ENCODE results near the gene AHRR. TPM values are rescaled to one million over a fixed set of nuclear protein-coding genes. Genes with fewer than 3 reads are reported as not detected.

Gene AHRR
- total RNA-seq, 1 donor from 2014 or later = 0.29 TPM

DNA sequence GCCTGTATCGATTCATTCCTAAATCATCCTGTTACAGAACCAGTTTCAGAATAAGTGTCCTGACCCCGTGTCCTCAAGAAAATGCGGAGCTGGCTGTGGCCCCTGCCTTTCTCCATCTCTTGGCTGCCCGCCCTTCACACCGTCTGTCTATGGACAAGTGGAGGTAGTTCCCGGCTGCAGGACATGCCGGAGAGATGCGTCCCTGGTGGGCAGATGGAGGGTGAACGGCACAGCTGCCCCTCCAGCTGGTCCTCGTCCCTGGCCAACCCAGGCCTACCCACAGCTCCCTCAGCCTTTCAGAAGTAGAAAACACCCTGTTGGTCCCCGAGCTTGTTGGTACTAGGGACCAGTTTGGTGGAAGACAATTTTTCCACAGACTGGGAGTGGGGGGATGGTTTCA, 106.7 kb downstream of the AHRR start:
- TF ChIP-seq, protein P1, sequence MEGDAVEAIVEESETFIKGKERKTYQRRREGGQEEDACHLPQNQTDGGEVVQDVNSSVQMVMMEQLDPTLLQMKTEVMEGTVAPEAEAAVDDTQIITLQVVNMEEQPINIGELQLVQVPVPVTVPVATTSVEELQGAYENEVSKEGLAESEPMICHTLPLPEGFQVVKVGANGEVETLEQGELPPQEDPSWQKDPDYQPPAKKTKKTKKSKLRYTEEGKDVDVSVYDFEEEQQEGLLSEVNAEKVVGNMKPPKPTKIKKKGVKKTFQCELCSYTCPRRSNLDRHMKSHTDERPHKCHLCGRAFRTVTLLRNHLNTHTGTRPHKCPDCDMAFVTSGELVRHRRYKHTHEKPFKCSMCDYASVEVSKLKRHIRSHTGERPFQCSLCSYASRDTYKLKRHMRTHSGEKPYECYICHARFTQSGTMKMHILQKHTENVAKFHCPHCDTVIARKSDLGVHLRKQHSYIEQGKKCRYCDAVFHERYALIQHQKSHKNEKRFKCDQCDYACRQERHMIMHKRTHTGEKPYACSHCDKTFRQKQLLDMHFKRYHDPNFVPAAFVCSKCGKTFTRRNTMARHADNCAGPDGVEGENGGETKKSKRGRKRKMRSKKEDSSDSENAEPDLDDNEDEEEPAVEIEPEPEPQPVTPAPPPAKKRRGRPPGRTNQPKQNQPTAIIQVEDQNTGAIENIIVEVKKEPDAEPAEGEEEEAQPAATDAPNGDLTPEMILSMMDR (conservative IDR thresholded peaks at IDR 0.05; ENCODE audit: low read depth, low read length) = no peak
- no peak for DNase-seq (ENCODE audit: low read depth)
- H3K4me3 ChIP-seq (ENCODE audit: low read depth, low read length) = no peak overlapping the region

DNA sequence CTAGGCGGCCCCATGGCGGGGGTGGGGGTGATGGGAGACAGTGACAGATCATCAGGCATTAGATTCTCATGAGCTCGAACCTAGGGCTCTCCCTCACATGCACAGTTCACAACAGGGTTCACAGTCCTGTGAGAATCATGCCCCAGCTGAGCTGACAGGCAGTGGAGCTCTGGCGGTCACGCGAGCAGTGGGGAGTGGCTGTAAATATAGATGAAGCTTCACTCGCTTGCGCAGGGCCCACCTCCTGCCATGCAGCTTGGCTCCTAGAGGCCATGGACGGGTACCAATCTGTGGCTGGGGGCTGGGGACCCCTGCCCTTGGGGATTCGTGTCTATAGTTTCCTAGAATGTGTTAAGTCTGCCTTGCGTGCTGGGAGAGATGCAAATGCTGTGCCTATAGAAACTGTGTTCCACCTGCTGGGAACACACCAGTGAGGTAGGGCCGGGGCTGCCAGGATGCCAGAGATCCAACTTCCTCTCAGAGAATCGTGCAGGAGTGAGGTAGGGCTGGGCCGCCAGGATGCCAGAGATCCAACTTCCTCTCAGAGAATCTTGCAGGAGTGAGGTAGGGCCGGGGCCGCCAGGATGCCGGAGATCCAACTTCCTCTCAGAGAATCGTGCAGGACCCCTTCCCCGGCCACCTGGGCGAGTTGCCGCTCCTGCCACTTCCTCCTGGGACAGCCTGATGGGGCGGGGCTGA, 107.4 kb downstream of the AHRR start:
- H3K4me3 ChIP-seq (ENCODE audit: low read depth, low read length) = no peak overlapping the region
- no peak for DNase-seq (ENCODE audit: low read depth)
- TF ChIP-seq, protein P1 (conservative IDR thresholded peaks at IDR 0.05; ENCODE audit: low read depth, low read length) = no peak

DNA sequence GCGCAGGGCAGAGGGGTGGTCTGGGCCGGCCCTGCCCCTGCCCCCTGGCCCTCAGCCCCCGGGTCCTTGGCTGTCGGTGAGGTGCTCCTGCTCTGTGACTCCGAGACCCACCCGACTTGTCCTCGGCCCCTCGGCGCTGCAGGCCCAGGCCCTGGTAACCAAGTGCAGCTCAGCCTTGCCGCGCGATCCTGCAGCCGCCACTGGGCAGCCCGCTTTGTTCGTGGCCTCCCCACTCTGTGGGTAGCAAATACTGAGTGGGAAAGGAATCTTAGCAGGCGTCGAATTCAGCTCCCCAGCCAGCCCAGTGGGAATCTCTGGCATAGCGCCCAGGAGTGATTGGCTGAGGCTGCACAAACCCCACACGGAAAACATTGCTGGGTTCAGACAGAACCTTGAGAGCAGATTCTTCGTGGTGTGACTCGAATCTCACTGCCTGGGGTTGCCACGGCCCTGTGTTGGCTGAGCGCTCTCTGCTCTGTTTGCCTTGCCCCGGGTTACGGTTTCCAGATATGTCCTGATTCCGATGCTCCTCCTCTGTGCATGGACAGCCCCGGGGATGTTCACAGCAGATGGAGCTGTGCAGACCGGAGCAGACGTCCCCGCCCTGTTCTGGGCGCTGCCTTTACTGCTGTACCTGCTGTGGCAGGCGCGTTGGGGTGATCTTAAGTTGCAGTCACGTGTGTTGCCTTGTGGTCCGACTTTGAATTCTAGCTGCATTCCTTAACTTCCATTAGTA, 108.1 kb downstream of the AHRR start:
- H3K4me3 ChIP-seq (ENCODE audit: low read depth, low read length) = no peak overlapping the region
- TF ChIP-seq, protein P1 (conservative IDR thresholded peaks at IDR 0.05; ENCODE audit: low read depth, low read length) = no peak
- DNase-seq (ENCODE audit: low read depth) = no peak

DNA sequence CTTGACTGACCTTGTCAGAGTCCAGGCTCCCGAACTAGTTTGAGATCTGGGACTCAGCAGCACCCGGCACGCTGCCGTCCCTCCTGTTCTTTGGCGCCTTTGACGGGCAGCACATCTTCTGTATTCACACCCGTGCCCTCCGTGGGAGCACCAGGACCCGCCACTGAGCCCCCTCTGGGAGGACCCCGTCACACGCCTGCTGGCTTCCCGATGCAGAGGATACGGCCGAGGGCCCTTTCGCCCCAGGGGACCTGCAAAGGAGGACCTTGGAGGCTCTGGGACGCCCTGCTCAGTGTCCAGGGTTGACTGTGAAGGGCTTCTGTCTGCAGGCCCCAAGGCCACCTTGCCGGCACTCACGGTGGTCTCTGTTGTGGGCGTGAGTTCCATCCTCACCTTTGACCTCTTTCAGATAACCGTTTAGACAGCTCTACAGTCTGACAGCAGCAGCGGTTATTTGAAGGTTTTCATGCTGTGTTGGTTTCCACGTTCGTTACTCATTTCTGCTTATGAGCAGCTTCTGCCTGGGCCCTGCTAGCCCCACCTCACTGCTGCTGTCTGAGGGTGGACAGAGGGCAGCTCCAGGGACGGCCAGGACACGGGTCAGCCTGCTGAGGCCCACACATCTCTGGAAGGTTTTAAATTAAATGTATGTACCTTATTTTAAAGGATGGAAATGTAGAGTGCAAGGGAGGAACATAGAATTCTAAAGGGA, 108.9 kb downstream of the AHRR start:
- DNase-seq (ENCODE audit: low read depth) = no peak

DNA sequence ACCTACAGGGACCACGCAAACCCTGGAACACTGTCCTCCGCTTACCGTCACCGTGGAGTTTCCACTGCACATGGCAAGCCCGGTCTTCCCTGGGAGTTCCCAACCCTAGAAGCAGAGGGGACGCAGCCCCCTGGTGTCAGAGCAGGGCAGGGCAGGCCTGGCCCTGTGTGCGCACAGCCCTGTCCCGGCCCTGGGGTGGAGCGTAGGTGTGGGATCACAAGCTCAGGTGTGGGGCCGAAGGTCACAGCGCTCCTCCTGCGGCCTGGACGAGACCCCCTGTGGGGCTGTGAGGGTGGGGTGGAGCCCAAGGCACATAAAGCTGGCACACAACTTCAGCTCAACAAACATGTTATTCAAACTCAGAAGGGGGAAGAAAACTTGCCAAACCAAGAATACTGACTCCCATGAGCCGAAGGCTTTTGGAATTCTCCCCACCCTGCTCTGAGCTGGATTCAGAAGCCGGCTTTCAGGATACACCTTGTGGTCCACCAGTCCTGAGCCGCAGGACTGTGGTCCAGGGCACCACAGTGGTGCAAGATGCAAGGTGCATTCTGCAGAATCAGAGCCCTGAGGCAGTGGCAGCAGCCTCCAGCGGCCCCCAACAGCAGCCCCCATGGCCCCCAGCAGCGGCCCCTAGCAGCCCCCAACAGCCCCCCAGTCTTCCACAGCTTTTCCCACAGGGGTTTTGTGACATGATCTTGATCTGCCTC, 109.6 kb downstream of the AHRR start:
- no peak overlapping the region for H3K4me3 ChIP-seq (ENCODE audit: low read depth, low read length)
- TF ChIP-seq, protein P1 (conservative IDR thresholded peaks at IDR 0.05; ENCODE audit: low read depth, low read length) = peak; percentile 64
- DNase-seq (ENCODE audit: low read depth) = no peak

More for the DNA sequence above, 108.9 kb downstream of the AHRR start:
- H3K4me3 ChIP-seq (ENCODE audit: low read depth, low read length) = no peak overlapping the region
- TF ChIP-seq, protein P1 (conservative IDR thresholded peaks at IDR 0.05; ENCODE audit: low read depth, low read length) = no peak

DNA sequence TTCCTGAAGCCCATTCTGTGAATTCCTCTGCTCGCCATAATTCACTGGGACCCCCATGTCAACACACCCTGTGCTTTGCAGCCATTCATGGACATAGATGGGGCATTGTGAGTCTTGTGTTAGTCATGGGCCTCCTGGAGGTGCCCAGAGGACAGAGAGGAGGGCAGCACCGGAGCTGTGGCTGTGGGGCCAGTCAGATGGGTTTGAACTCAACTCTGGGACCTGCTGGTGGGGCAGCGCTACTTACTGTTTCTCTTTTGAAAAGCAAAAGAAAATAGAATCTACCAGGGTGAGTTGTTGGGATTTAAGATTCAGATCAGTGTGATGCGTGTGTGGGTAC, 110.2 kb downstream of the AHRR start:
- H3K4me3 ChIP-seq (ENCODE audit: low read depth, low read length) = no peak overlapping the region
- TF ChIP-seq, protein P1 (conservative IDR thresholded peaks at IDR 0.05; ENCODE audit: low read depth, low read length) = no peak
- no peak for DNase-seq (ENCODE audit: low read depth)

All from epithelial cell of proximal tubule (primary cell).